HFFc6 (cell line): ENCODE results near the gene ZNF557. TPM values are rescaled to one million over a fixed set of nuclear protein-coding genes. Genes with fewer than 3 reads are reported as not detected.

Experiments
- DNase-seq: peaks from one replicate; pipeline ENCODE4 v3.0.0-alpha.2; 2018
- H3K27ac Mint-ChIP-seq: 2 replicates; pipeline ENCODE4 v1.8.0; 2020; ENCODE audit warnings: mild to moderate bottlenecking, mixed read lengths
- H3K27me3 Mint-ChIP-seq: 2 replicates; pipeline ENCODE4 v1.8.0; 2021; ENCODE audit warnings: mild to moderate bottlenecking, moderate library complexity, mixed read lengths; ENCODE audit not compliant: insufficient read depth
- H3K36me3 Mint-ChIP-seq: 2 replicates; pipeline ENCODE4 v1.8.0; 2021; ENCODE audit warnings: low read depth, mixed read lengths
- H3K4me1 Mint-ChIP-seq: 2 replicates; pipeline ENCODE4 v1.8.0; 2020; ENCODE audit warnings: low read depth, mixed read lengths
- H3K4me3 Mint-ChIP-seq: 2 replicates; pipeline ENCODE4 v1.8.0; 2020; ENCODE audit warnings: mild to moderate bottlenecking, moderate library complexity, mixed read lengths
- H3K9me3 Mint-ChIP-seq: 2 replicates; pipeline ENCODE4 v1.8.0; 2020; ENCODE audit warnings: mild to moderate bottlenecking, mixed read lengths
- CTCF ChIP-seq: fragments of 200-600 bp; sonication (generic); IDR thresholded peaks from 2 replicates; pipeline ENCODE4 v1.5.0; 2021; ENCODE audit warnings: antibody characterized with exemption, mild to moderate bottlenecking
- total RNA-seq, 6 experiments: library from RNA; stranded (reverse); fragmentation: NEBNext Ultra II Directional; extraction: Animal tissue kit (Norgen Biotek cat#: 25700); gene quantifications; 2 replicates in 1 of 6; 3 replicates in 5 of 6; pipeline ENCODE4 v1.2.3, GENCODE V29; 2021

ZNF557 gene
- total RNA-seq, 6 experiments from 2014 or later: 7.8 to 9.3 (median 8.7) TPM

GRCh38 chr19:7122701-7123100, 53.2 kb downstream of the ZNF557 start:
- no peak overlapping the region for H3K4me3 Mint-ChIP-seq
- no peak overlapping the region for H3K27ac Mint-ChIP-seq
- peaks cover 27% of the 10 kb centered on the region for H3K36me3 Mint-ChIP-seq
- no peak for DNase-seq
- H3K27me3 Mint-ChIP-seq: no peaks in the 10 kb centered on the region; the same call in 1 of the 2 replicates
- no peaks in the 10 kb centered on the region for H3K4me1 Mint-ChIP-seq
- TF ChIP-seq CTCF: no peak
- peaks cover 27% of the 10 kb centered on the region for H3K9me3 Mint-ChIP-seq

- no peak for DNase-seq
- Mint-ChIP-seq H3K36me3 (peaks cover 27% of the 10 kb centered on the region), H3K27me3 (no peaks in the 10 kb centered on the region; the same call in 1 of the 2 replicates), H3K4me1 (no peaks in the 10 kb centered on the region), H3K27ac (no peak overlapping the region), H3K4me3 (no peak overlapping the region), H3K9me3 (peaks cover 27% of the 10 kb centered on the region)
- no peak for TF ChIP-seq CTCF
Measured at GRCh38 chr19:7124782-7125181, 55.3 kb downstream of the ZNF557 start.

- H3K4me1 Mint-ChIP-seq: no peaks in the 10 kb centered on the region
- H3K4me3 Mint-ChIP-seq: no peak overlapping the region
- peaks cover 27% of the 10 kb centered on the region for H3K36me3 Mint-ChIP-seq
- H3K27ac Mint-ChIP-seq: no peak overlapping the region
- DNase-seq: no peak
- no peaks in the 10 kb centered on the region; the same call in 1 of the 2 replicates for H3K27me3 Mint-ChIP-seq
- peaks cover 27% of the 10 kb centered on the region for H3K9me3 Mint-ChIP-seq
- TF ChIP-seq CTCF: no peak
Measured at GRCh38 chr19:7125221-7125620, 55.7 kb downstream of the ZNF557 start.

GRCh38 chr19:7126132-7126531, 56.6 kb downstream of the ZNF557 start:
- Mint-ChIP-seq H3K36me3 (peaks cover 25% of the 10 kb centered on the region), H3K27me3 (no peaks in the 10 kb centered on the region; the same call in 1 of the 2 replicates), H3K27ac (no peak overlapping the region), H3K9me3 (peaks cover 27% of the 10 kb centered on the region), H3K4me3 (no peak overlapping the region), H3K4me1 (no peaks in the 10 kb centered on the region)
- DNase-seq: no peak
- no peak for TF ChIP-seq CTCF

- Mint-ChIP-seq H3K27ac (no peak overlapping the region), H3K36me3 (peaks cover 9% of the 10 kb centered on the region), H3K4me3 (no peak overlapping the region), H3K4me1 (no peaks in the 10 kb centered on the region), H3K9me3 (peaks cover 21% of the 10 kb centered on the region), H3K27me3 (no peaks in the 10 kb centered on the region)
- DNase-seq: no peak
- TF ChIP-seq CTCF: no peak
Measured at GRCh38 chr19:7130043-7130442, 60.5 kb downstream of the ZNF557 start.

- TF ChIP-seq CTCF: no peak
- no peak overlapping the region for H3K27ac Mint-ChIP-seq
Measured at GRCh38 chr19:7132054-7132453, 62.6 kb downstream of the ZNF557 start.

More at GRCh38 chr19:7132054-7132453, 62.6 kb downstream of the ZNF557 start:
- H3K27me3 Mint-ChIP-seq: no peaks in the 10 kb centered on the region; the same call in 1 of the 2 replicates
- H3K36me3 Mint-ChIP-seq: peaks cover 6% of the 10 kb centered on the region
- H3K4me3 Mint-ChIP-seq: no peak overlapping the region
- no peaks in the 10 kb centered on the region for H3K4me1 Mint-ChIP-seq
- no peak for DNase-seq
- peaks cover 7% of the 10 kb centered on the region for H3K9me3 Mint-ChIP-seq
